Stimulated activated naive CD8-positive, alpha-beta T cell treated with anti-CD3 and anti-CD28 coated beads, Interleukin-15, Interleukin-2, amounts not matched to agents 100 U/mL and 50 U/mL, for 24 hours (primary cell): ENCODE data around the gene PDP2.
A peak's percentile ranks its signal among the peaks of the same experiment; 100 is the strongest.

Experiments
- ATAC-seq: fragments of 150-1000 bp; cut with Tn5 transposase; one replicate; pipeline ENCODE4 v1.10.0; 2021
- DNase-seq: peaks from one replicate; pipeline ENCODE4 v3.0.0; 2021

PDP2 gene

GRCh38 chr16:66880288-66881013 lies at the start of gene PDP2:
PDP2 (plus strand) TSS chr16:66880515; CDS start chr16:66884285, 3,770 bp downstream.
- ATAC-seq (peak; percentile 91), DNase-seq (peak; percentile 93)

- DNase-seq (no peak), ATAC-seq (no peak)
Observed at GRCh38 chr16:66832190-66832589, 48.1 kb upstream of the PDP2 start.

- DNase-seq (no peak), ATAC-seq (no peak)
Observed at GRCh38 chr16:66832661-66833305, 47.5 kb upstream of the PDP2 start.

GRCh38 chr16:66834746-66835145 lies 45.6 kb upstream of the PDP2 start:
- DNase-seq (no peak), ATAC-seq (no peak)

- ATAC-seq (no peak), DNase-seq (no peak)
Observed at GRCh38 chr16:66840883-66841282, 39.4 kb upstream of the PDP2 start.

- DNase-seq = no peak
- ATAC-seq = no peak
Observed at GRCh38 chr16:66841366-66841765, 38.9 kb upstream of the PDP2 start.

- ATAC-seq (no peak), DNase-seq (no peak)
Observed at GRCh38 chr16:66842765-66843164, 37.5 kb upstream of the PDP2 start.

GRCh38 chr16:66843191-66843590 lies 37.1 kb upstream of the PDP2 start:
- DNase-seq (no peak), ATAC-seq (no peak)

GRCh38 chr16:66844009-66844341 lies 36.3 kb upstream of the PDP2 start:
- no peak for DNase-seq
- ATAC-seq = no peak

GRCh38 chr16:66844342-66845079 lies 35.8 kb upstream of the PDP2 start, which contains the start of gene CA7:
CA7 (plus strand) TSS chr16:66844414; CDS start chr16:66844488, 74 bp downstream.
- DNase-seq (no peak), ATAC-seq (no peak)

- DNase-seq = no peak
- no peak for ATAC-seq
Observed at GRCh38 chr16:66845080-66845410, 35.3 kb upstream of the PDP2 start.

- ATAC-seq (no peak), DNase-seq (no peak)
Observed at GRCh38 chr16:66845791-66846221, 34.5 kb upstream of the PDP2 start.

- no peak for DNase-seq
- no peak for ATAC-seq
Observed at GRCh38 chr16:66846266-66846665, 34.0 kb upstream of the PDP2 start.

- DNase-seq (no peak), ATAC-seq (no peak)
Observed at GRCh38 chr16:66846831-66847230, 33.5 kb upstream of the PDP2 start.

GRCh38 chr16:66847533-66848067 lies 32.7 kb upstream of the PDP2 start:
- DNase-seq = no peak

GRCh38 chr16:66848172-66848571 lies 32.1 kb upstream of the PDP2 start:
- ATAC-seq = no peak

More at GRCh38 chr16:66847533-66848067, 32.7 kb upstream of the PDP2 start:
- no peak for ATAC-seq

GRCh38 chr16:66849021-66849420 lies 31.3 kb upstream of the PDP2 start:
- DNase-seq = no peak
- ATAC-seq = no peak

More at GRCh38 chr16:66848172-66848571, 32.1 kb upstream of the PDP2 start:
- no peak for DNase-seq

- DNase-seq (no peak), ATAC-seq (no peak)
Observed at GRCh38 chr16:66849549-66849948, 30.8 kb upstream of the PDP2 start.

- ATAC-seq (no peak), DNase-seq (no peak)
Observed at GRCh38 chr16:66850115-66850815, 30.1 kb upstream of the PDP2 start.

GRCh38 chr16:66851166-66851964 lies 28.9 kb upstream of the PDP2 start:
- DNase-seq = no peak
- ATAC-seq = no peak
